ENCODE results near the gene FAM217B.

FAM217B gene

GRCh38 chr20:59937150-59937549, 3.0 kb upstream of the FAM217B start:
- no peak for TF ChIP-seq CTCF (conservative IDR thresholded peaks at IDR 0.05; ENCODE audit: control insufficient read depth, insufficient read depth, low read depth, low read length)
- no peak overlapping the region for H3K4me3 ChIP-seq (ENCODE audit: control insufficient read depth, low read depth, low read length)
- DNase-seq (ENCODE audit: low read depth): no peak

- no peak for TF ChIP-seq CTCF (conservative IDR thresholded peaks at IDR 0.05; ENCODE audit: control insufficient read depth, insufficient read depth, low read depth, low read length)
- peak; percentile 55 for DNase-seq (ENCODE audit: low read depth)
- H3K4me3 ChIP-seq (ENCODE audit: control insufficient read depth, low read depth, low read length): no peak overlapping the region
These were observed 2.0 kb upstream of the FAM217B start for GRCh38 chr20:59938221-59938620.

GRCh38 chr20:59938696-59939051, 1.5 kb upstream of the FAM217B start:
- no peak overlapping the region for H3K4me3 ChIP-seq (ENCODE audit: control insufficient read depth, low read depth, low read length)
- DNase-seq (ENCODE audit: low read depth): peak; percentile 60
- no peak for TF ChIP-seq CTCF (conservative IDR thresholded peaks at IDR 0.05; ENCODE audit: control insufficient read depth, insufficient read depth, low read depth, low read length)

- peak overlapping the region; percentile 69 for H3K4me3 ChIP-seq (ENCODE audit: control insufficient read depth, low read depth, low read length)
- no peak for TF ChIP-seq CTCF (conservative IDR thresholded peaks at IDR 0.05; ENCODE audit: control insufficient read depth, insufficient read depth, low read depth, low read length)
- peak; percentile 8 for DNase-seq (ENCODE audit: low read depth)
These were observed 924 bp upstream of the FAM217B start for GRCh38 chr20:59939052-59939878.

GRCh38 chr20:59939879-59940128, 385 bp upstream of the FAM217B start:
- H3K4me3 ChIP-seq (ENCODE audit: control insufficient read depth, low read depth, low read length): peak overlapping the region; percentile 69
- DNase-seq (ENCODE audit: low read depth): no peak
- no peak for TF ChIP-seq CTCF (conservative IDR thresholded peaks at IDR 0.05; ENCODE audit: control insufficient read depth, insufficient read depth, low read depth, low read length)

GRCh38 chr20:59940956-59941294, 736 bp downstream of the FAM217B start:
- no peak for DNase-seq (ENCODE audit: low read depth)
- H3K4me3 ChIP-seq (ENCODE audit: control insufficient read depth, low read depth, low read length): peak overlapping the region; percentile 80
- no peak for TF ChIP-seq CTCF (conservative IDR thresholded peaks at IDR 0.05; ENCODE audit: control insufficient read depth, insufficient read depth, low read depth, low read length)

GRCh38 chr20:59942245-59942644, 2.1 kb downstream of the FAM217B start:
- TF ChIP-seq CTCF (conservative IDR thresholded peaks at IDR 0.05; ENCODE audit: control insufficient read depth, insufficient read depth, low read depth, low read length): no peak
- H3K4me3 ChIP-seq (ENCODE audit: control insufficient read depth, low read depth, low read length): no peak overlapping the region
- DNase-seq (ENCODE audit: low read depth): no peak

Measured in fibroblast of mammary gland (primary cell).